GM21528 (cell line): ENCODE measurements around the gene N4BP2.
"Not testable (repeated sequence)": the region's sequence is repeated elsewhere in the genome, so short reads cannot be mapped to it uniquely, and the experiment has no call there.

Experiments
- ATAC-seq: cut with Tn5 transposase; IDR thresholded peaks from one replicate; pipeline ENCODE4 v1.9.1; 2021; ENCODE audit warnings: mild to moderate bottlenecking, moderate library complexity; ENCODE audit not compliant: unreplicated experiment, low FRiP score

N4BP2 gene

DNA sequence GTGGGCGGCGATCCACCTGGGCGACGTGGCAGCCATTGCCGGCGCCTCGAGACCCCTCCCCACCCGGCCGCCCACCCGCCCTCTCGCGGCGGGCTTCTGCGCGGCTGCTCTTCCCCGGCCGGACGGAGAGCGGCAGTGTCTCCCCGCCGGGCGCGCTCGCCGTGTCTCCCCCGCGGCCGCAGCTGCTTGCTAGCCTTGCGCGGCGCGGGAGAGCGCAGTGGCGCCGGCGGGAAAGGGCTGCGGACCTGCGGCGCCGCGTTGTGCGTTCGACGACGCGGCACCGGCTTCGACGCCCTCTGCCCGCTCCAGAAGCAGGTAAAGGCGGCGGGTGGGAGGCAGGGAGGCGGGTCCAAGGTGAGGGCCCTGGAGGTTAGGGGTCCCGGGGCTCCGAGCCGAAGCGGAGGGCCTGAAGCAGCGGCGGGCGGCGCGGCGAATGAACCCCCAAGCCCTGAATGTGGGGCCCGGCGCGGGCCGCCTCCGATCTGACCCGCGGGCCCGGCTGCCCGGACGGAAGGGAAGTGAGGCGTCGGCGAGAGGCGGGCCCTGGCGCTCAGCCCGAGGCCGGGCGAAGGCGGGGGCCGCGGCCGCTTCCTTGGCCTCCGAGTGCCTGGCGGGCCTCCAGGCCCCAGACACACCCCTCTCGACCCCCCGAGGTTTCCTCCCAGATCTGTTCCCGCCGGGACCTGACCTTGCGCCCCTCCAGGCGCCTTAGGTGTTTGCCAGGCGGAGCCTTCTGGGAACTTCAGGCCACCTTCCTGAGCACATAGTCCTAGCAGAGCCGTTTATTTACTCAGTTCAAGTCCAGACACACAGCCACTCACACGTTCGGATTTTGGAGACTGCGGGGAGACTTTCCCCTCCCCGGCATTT is at the start of gene N4BP2:
N4BP2 (plus strand) TSS at position 135 of the 870 bp plus-strand sequence. CDS start 40,491 bp downstream, outside the sequence.
- peak; percentile 69 for ATAC-seq

DNA sequence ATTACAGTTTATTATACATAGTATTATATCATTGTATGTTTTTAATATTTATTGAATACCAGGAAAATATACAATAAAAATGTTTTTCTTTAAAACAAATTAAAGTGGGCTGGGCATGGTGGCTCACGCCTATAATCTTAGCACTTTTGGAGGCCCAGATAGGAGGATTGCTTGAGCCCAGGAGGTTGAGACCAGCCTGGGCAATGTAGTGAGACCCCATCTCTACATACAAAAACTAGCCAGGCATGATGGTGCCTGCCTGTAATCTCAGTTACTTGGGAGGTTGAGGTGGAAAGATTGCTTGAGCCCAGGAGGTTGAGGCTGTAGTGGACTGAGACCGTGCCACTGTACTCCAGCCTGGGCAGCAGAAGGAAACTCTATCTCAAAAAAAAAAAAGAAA is 40.6 kb upstream of the N4BP2 start:
- ATAC-seq, result no peak

DNA sequence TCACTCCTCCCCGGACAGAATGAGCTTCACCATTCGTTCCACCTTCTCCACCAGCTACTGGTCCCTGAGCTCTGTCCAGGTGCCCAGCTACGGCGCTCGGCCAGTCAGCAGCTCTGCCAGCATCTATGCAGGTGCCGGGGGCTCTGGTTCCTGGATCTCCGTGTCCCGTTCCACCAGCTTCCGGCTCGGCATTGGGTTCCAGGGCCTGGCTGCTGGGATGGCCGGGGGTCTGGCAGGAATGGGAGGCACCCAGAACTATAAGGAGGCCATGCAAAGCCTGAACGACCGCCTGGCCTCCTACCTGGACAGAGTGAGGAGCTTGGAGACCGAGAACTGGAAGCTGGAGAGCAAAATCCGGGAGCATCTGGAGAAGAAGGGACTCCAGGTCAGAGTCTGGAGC is 36.4 kb upstream of the N4BP2 start:
- no peak for ATAC-seq

DNA sequence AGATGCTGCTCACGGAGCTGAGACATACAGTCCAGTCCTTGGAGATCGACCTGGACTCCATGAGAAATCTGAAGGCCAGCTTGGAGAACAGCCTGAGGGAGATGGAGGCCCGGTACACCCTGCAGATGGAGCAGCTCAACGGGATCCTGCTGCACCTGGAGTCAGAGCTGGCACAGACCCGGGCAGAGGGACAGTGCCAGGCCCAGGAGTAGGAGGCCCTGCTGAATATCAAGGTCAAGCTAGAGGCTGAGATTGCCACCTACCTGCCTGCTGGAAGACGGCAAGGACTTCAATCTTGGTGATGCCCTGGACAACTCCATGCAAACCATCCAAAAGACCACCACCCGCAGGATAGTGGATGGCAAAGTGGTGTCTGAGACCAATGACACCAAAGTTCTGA is 35.5 kb upstream of the N4BP2 start:
- not testable (repeated sequence) for ATAC-seq

DNA sequence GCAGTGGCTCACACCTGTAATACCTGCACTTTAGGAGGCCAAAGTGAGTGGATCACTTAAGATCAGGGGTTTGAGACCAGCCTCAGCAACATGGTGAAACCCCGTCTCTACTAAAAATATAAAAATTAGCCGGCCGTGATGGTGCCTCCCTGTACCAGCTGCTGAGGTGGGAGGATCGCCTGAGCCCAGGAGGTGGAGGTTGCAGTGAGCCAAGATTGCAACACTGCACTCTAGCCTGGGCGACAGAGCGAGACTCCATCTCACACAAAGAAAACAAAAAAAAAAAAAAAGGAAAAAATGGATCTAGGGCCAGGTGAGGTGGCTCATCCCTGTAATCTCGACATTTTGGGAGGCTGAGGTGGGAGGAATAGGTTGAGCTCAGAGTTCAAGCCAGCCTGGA is 32.6 kb upstream of the N4BP2 start:
- ATAC-seq, result not testable (repeated sequence)

DNA sequence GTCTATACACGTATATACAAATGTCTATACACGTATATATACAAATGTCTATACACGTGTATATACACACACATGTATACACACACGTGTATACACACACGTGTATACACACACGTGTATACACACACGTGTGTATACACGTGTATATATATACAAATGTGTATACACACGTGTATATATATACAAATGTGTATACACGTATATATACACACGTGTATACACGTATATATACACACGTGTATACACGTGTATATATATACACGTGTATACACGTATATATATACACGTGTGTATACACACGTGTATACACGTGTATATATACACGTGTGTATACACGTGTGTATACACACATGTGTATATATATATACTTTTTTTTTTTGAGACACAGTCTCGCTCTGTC is 23.9 kb upstream of the N4BP2 start:
- ATAC-seq, result no peak

DNA sequence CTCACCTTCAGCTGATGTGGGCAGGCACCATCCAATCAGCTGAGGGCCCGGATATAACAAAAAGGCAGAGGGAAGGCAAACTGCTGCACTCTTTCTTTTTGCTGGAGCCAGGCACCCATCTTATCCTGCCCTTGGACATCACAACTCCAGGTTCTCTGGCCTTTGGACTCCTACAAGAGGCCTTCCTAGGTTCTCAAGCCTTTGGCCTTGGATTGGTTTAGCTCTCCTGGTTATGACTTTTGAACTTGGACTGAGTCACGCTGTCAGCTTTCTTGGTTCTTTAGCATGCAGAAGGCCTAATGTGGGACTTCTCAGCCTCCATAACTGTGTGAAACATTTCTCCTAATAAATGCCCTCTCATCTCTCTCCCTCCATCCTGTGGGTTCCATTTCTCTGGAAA is 23.0 kb upstream of the N4BP2 start:
- ATAC-seq, result no peak

DNA sequence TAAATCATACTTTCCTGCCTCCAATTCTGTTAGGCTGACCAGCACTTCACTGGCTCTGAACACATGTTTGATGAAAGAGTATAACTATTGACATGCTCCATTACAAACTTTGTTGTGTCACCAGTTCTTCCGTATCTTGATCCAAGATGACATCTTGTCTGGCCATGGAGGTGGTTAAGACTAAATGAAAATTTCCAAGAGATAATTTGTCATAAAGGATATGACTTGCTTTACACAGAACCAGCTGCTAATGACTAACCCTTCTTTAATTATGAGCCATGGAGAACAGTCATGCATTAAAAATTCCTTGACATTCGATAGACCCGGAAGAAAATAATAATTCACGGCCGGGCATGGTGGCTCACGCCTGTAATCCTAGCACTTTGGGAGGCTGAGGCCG is 17.7 kb upstream of the N4BP2 start:
- no peak for ATAC-seq

DNA sequence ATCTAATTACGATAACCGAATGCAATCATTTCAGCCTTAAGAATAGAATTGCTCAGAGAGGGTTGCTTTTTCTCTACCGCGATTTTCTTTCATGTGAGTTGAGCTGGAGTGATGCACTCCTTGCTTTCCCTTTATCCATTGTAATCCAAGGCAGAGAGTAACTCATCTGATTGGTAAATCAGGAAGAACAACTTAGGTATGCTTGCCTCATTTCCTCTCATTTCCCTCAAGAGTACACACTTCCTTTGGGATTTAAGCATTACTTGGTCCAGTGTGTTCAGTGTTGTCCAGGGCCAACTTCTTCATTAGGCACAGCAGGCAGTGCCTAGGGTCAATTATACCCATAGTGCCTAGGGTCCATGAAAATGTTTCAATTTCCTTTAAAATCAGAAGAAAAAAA is 15.7 kb upstream of the N4BP2 start:
- no peak for ATAC-seq

DNA sequence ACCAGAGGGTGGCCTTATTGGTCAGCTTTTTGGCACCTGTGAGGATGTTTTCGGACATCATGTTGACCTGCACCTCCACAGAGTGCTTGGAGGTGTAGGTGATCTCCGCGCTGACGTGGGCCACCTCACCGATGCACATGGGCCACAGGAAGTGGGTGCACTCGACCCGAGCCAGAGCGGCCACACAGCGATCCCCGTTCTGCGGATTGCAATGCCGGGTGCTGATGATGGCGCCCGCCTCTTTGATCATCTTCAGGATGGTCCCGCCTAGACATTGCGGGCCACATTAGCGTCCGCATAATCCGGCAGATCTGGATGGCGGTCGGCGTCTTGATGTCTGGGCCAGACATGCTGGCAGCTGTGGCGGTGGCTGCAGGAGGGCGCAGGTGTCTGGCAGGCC is 12.9 kb upstream of the N4BP2 start:
- ATAC-seq, result no peak

DNA sequence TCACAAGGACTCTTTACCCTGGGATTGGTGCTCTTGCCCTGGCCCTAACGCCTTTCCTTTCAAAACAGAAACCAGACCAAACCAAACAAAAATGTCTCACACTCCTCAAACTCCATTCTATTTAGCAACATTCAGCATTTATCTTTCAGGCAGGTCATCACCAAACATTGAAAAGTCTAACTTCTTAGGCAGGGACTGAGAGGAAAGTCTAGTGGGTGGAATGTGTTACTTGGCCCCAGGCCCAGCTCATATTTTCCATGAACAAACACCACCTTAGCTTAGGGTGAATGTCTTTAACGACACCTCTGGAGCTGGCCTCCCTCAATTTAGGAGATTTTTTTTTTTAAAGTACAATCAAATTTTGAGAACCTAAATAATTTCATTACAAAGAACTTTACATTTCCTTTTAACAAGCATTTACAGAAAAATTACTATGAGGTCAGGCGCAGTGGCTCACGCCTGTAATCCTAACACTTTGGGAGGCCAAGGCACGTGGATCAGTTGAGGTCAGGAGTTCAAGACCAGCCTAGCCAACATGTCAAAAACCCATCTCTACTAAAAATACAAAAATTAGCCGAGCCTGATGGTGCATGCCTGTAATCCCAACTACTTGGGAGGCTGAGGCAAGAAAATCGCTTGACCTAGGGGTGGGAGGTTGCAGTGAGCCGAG is 10.2 kb upstream of the N4BP2 start:
- ATAC-seq, result no peak

DNA sequence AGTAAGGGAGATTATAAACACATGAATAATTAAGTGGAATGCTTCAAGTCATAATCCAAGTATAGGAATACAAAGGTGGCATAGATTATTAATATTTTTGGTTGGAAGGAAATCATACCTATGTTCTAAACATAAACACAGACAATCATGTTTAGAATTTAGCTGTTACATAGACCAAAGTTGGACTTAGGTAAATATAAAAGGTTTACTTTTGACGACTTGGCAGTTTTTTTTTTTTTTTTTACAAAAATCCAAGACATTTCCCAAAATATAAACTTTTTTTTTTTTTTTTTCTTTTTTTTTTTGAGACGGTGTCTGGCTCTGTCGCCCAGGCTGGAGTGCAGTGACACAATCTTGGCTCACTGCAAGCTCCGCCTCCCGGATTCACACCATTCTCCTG is 3.5 kb upstream of the N4BP2 start:
- ATAC-seq, result no peak

DNA sequence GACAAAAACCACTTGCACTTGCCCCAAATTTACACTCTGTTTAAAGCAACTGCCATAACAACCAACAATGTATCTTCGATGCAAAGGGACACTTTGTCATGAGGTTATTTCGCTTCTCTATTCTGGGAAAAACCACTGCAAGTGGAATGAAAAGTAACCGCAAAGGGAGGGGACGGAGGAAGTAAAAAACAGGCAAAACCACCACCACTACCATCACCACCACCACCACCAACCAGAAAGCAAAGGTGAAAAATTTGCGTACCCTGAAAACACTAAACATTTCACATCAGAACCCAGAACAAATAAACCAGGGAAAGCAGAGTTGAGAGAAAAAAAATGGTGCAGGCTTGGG is 1.2 kb upstream of the N4BP2 start:
- no peak for ATAC-seq

DNA sequence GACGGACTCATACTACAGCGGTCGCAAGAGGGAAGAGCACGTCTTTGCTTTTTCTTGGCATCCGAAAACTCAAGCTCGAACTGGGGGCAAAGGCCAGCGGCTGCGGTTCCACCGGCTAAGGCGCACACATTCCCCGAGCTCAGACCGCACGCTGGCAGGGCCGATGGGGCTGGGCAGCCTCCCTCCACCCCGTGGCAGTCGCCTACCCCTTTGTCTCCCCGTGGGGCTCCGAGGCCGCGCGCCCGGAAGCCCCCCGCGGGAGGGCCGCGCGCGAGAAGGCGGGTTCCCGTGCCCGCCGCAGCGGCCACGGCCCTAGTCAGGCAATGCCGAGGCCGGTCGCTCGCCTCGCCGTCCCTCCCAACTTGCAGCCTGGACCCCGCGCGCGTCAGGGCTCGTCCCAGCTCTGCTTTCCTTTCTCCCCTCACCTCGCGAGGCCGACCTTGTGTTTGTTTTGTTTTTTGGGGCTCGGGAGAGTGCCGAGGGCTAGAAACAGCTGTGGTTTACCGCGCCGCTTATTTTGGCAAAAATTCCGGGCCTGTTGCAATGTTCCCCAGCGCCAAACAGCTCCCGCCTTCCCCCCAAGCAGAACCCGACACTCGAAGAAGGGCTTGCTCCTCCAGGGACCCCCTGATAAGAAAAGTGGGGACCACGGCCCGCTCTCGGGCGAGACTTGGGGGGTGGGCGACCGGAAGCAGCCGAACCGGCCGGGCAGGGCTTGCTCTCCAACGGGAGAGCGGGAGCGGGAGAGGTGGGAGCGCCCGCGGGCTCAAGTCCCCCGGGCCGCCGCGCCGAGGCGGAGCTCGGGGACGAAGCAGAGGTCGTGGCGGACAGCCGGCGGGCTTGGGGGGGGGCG is 561 bp upstream of the N4BP2 start:
- no peak for ATAC-seq

DNA sequence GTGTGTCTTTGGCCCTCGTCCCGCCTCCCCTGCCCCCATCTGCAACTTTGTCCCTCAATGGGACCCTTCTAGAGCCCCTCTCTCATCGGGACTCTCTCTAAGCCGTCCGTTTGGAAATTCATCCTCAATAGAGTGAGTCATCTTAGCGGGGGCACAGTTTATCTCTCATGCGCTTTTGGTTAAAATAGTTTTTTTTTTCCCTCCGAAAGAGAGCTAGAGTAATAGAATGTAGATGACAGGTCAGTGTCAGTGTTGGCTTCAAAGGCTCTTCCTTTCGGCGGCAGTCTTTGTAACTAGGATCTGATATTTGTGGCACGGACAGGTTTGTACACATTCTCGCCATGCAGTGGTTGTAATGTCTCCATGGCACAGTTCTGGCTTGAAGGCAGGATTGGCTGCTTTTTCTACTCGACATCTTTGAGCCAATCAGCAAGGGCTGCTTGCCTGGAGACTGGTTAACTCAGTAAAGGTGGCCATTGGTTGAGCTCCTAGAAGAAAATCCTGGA is 989 bp downstream of the N4BP2 start:
- peak; percentile 64 for ATAC-seq

DNA sequence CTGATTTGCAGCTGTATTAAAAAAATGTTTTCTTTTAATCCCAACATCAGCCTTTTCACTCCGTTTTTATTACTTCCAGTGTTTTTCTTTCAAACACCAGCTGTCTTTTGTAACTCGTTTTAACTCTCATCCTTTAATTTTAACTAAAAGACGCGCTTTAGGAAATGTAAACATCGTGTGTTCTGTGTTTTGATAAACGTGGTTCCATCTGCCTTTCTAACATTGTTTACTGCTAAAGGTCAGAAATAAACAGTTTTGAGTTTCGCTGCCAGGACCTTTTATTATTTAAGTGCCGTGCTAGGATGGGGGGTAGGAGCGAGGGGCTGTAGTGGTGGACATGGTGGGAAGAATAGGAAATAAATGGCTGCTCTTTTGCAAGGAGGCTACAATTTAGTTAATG is 1.5 kb downstream of the N4BP2 start:
- ATAC-seq, result no peak

DNA sequence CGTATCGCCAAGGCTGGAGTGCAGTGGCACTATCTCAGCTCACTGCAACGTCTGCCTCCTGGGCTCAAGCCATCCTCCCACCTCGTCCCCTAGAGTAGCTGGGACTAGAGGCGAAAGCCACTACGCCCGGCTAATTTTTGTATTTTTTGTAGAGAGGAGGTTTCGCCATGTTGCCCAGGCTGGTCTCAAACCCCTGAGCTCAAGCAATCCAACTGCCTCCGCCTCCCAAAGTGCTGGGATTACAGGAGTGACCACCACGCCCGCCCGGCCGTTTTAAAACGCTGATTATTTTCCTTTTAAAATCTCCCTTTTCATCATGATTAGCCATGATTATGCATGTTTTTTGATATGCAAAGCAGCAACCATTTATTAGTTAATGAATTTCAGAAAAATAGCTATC is 2.2 kb downstream of the N4BP2 start:
- ATAC-seq, result no peak

DNA sequence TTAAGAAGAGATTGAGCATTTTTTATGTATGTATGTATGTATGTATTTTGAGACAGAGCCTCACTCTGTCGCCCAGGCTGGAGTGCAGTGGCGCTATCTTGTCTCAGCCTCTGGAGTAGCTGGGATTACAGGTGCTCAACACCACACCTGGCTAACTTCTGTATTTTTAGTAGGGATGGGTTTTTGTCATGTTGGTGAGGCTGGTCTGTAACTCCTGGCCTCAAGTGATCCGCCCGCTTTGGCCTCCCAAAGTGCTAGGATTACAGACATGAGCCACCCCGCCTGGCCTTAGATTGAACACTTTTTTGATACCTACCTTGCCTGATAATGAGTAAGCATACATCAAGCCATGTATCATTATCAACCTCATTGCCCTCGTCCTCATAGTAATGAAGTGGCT is 2.7 kb downstream of the N4BP2 start:
- ATAC-seq, result no peak

DNA sequence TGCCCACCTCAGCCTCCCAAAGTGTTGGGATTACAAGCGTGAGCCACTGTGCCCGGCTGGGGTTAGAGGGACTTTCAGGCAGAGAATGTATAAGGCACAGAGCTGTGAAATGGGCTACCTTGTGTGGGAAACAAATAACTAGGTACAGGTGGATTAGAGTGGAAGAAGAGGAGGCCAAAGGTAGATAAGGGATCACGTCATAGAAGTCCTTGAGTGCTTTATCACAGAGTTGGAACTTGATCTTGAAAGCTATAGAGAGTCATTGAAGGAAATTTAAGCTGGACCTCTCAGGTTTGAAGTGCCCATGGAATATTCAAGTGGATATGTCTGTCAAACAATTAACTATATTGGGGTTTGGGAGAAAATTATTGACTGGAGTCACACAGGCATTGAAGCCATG is 8.4 kb downstream of the N4BP2 start:
- no peak for ATAC-seq

DNA sequence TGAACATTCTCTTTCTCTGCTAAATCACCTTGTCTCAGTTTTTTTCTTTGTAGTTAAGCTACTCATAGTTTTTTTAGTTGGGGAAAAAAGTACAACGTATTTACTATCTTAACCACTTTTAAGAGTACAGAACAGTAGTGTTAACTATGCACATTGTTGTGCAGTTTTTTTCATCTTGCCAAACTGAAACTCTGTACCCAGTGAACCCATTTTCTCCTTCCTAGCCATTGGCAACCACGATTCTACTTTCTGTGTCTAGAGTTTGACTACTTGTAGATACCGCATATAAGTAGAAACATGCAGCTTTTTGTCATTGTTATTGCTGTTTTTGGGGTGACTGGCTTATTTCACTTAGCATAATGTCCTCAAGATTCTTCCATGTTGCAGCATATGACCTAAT is 10.0 kb downstream of the N4BP2 start:
- ATAC-seq, result no peak

DNA sequence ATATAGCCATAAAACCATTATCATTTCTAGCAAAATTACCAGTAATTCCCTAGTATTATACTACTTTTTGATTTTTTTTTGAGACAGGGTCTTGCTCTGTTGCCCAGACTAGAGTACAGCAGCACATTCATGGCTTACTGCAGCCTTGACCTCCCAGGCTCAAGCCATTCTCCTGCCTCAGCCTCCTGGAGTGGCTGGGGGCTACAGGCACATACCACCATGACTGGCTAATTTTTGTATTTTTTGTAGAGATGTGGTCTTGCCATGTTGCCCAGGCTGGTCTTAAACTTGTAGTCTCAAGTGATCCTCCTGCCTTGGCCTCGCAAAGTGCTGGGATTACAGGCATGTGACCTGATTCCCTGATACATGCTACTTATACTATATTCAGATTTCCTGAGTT is 13.7 kb downstream of the N4BP2 start:
- no peak for ATAC-seq
